ENCODE measurements around the gene IRX3. TPM values are rescaled to one million over a fixed set of nuclear protein-coding genes. Genes with fewer than 3 reads are reported as not detected.

IRX3 gene
- total and polyA plus RNA-seq, 2 experiments from 2014 or later: 0.90 to 1.6 TPM

DNA sequence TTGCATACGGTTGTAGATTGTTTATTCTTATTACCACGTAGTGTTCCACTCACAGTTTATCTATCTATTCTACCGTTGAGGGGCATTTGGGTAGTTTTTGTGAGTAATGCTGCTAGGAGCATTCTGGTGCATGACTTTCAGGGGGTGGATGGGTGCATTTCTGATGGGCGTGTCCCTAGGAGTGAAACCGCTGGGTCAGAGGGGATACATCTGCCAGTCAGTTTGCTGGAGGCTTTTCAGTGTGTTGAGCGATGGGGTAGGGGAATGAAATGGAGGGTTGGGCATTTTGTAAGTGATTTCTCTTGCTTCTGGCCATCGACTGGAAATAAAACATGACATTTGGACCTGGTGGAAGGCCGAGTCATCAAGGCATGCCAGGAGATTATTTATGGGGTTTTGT, 17.0 kb upstream of the IRX3 start:
- TF ChIP-seq CREB1 (CRISPR knock-in tag; IDR thresholded peaks at IDR 0.05; ENCODE audit: low read depth) (no peak), NANOG (IDR thresholded peaks at IDR 0.05; ENCODE audit: borderline replicate concordance) (no peak), EZH2phosphoT487 (IDR thresholded peaks at IDR 0.05; ENCODE audit: unreplicated experiment) (no peak), STAT1 (IDR thresholded peaks at IDR 0.05; ENCODE audit: unreplicated experiment) (no peak), ETS1 (IDR thresholded peaks at IDR 0.05) (no peak), ZNF462 (CRISPR knock-in tag; IDR thresholded peaks at IDR 0.05) (no peak), JUNB (IDR thresholded peaks at IDR 0.05; ENCODE audit: unreplicated experiment) (no peak), ZNF331 (CRISPR knock-in tag; IDR thresholded peaks at IDR 0.05; ENCODE audit: low read depth) (no peak), POLR2AphosphoS5 (IDR thresholded peaks at IDR 0.05; ENCODE audit: low read depth) (no peak), REST (IDR thresholded peaks at IDR 0.05; ENCODE audit: unreplicated experiment) (no peak), EZH2 (IDR thresholded peaks at IDR 0.05; ENCODE audit: low read depth, unreplicated experiment) (no peak), ZNF114 (CRISPR knock-in tag; IDR thresholded peaks at IDR 0.05) (no peak)
- TF ChIP-seq, protein P1, sequence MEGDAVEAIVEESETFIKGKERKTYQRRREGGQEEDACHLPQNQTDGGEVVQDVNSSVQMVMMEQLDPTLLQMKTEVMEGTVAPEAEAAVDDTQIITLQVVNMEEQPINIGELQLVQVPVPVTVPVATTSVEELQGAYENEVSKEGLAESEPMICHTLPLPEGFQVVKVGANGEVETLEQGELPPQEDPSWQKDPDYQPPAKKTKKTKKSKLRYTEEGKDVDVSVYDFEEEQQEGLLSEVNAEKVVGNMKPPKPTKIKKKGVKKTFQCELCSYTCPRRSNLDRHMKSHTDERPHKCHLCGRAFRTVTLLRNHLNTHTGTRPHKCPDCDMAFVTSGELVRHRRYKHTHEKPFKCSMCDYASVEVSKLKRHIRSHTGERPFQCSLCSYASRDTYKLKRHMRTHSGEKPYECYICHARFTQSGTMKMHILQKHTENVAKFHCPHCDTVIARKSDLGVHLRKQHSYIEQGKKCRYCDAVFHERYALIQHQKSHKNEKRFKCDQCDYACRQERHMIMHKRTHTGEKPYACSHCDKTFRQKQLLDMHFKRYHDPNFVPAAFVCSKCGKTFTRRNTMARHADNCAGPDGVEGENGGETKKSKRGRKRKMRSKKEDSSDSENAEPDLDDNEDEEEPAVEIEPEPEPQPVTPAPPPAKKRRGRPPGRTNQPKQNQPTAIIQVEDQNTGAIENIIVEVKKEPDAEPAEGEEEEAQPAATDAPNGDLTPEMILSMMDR (conservative IDR thresholded peaks at IDR 0.05; ENCODE audit: low read depth in 2 of 2): no peak
- Histone ChIP-seq H3K27ac (ENCODE audit: low read depth) (no peak overlapping the region), H3K4me2 (no peak overlapping the region), H2AFZ (0 out of 2 replicates have a peak overlapping the region, but pooled peaks have one; percentile 2), H3K9me2 (ENCODE audit: insufficient read depth) (no peaks in the 10 kb centered on the region), H3K36me3 (ENCODE audit: insufficient read depth) (no peaks in the 10 kb centered on the region), H4K20me1 (replicated peaks; ENCODE audit: insufficient read depth) (no peaks in the 10 kb centered on the region), H3K4me3 (no peak overlapping the region), H3K4me1 (ENCODE audit: insufficient read depth) (no peaks in the 10 kb centered on the region), H3K79me2 (replicated peaks; ENCODE audit: insufficient read depth) (no peaks in the 10 kb centered on the region), H3K27me3 (ENCODE audit: insufficient read depth) (no peaks in the 10 kb centered on the region), H3F3A (replicated peaks; ENCODE audit: low read depth) (no peaks in the 10 kb centered on the region)
- no peak overlapping the region for H3K27ac Mint-ChIP-seq
- H3K36me3 Mint-ChIP-seq (ENCODE audit: low read depth): no peaks in the 10 kb centered on the region
- H3K9me3 Mint-ChIP-seq: no peaks in the 10 kb centered on the region
- peaks cover 8% of the 10 kb centered on the region for H3K27me3 Mint-ChIP-seq (ENCODE audit: insufficient read depth, low read depth, poor library complexity)
- peaks cover 10% of the 10 kb centered on the region; the same call in 2 of the 3 replicates for H3K4me1 Mint-ChIP-seq
- DNase-seq (ENCODE audit: low spot score) (no peak), ATAC-seq (no peak)
- no peak overlapping the region for H3K4me3 Mint-ChIP-seq

Data from GM23338 (cell line).